HEK293 (cell line): ENCODE measurements around the gene UBE3B.

Source experiments
- CTCF ChIA-PET: fragments of 350-600 bp; formaldehyde crosslinking; extraction: SDS; loops from one replicate; lab custom pipeline; 2021; ENCODE audit warnings: antibody characterized with exemption; lab: Yijun Ruan, JAX
- POLR2A ChIA-PET: fragments of 300-600 bp; formaldehyde crosslinking; extraction: SDS; loops from one replicate; lab custom pipeline; 2020; ENCODE audit warnings: antibody characterized with exemption, inconsistent platforms; lab: Yijun Ruan, JAX
- H3K27ac ChIP-seq: fragments of 200-500 bp; sonication (Bioruptor generic); 2 replicates; pipeline ENCODE4 v1.5.1; 2014; ENCODE audit warnings: low read depth, low read length, control low read depth, inconsistent platforms; ENCODE audit errors: extremely low read depth
- H3K36me3 ChIP-seq, 2 experiments: fragments of 200-500 bp in 1 of 2; sonication (Bioruptor generic) in 1 of 2; 1 replicate in 1 of 2; 2 replicates in 1 of 2; pipeline ENCODE4 v1.5.1; 2014 to 2017; ENCODE audit warnings: inconsistent platforms in 2 of 2, low read length in 2 of 2; ENCODE audit not compliant: control insufficient read depth in 2 of 2, insufficient read depth in 1 of 2
- H3K4me1 ChIP-seq: fragments of 200-500 bp; sonication (Bioruptor generic); 2 replicates; pipeline ENCODE4 v1.5.1; 2014; ENCODE audit warnings: mild to moderate bottlenecking, low read length, inconsistent platforms; ENCODE audit not compliant: control insufficient read depth, insufficient read depth
- H3K4me3 ChIP-seq: 2 replicates; pipeline ENCODE4 v1.5.1; 2011; ENCODE audit warnings: low read depth, mild to moderate bottlenecking, control low read depth, low read length, moderate library complexity
- H3K9me3 ChIP-seq: fragments of 200-500 bp; sonication (Bioruptor generic); 2 replicates; pipeline ENCODE4 v1.5.1; 2014; ENCODE audit warnings: low read depth, low read length, inconsistent platforms; ENCODE audit not compliant: control insufficient read depth, insufficient read depth
- MZF1 ChIP-seq: fragments of 450-650 bp; formaldehyde crosslinking; IDR thresholded peaks from 2 replicates; pipeline ENCODE4 v1.5.1; 2017; ENCODE audit warnings: missing biosample characterization, missing genetic modification characterization, borderline replicate concordance
- SP3 ChIP-seq: fragments of 450-650 bp; formaldehyde crosslinking; IDR thresholded peaks from 2 replicates; pipeline ENCODE4 v1.5.1; 2016; ENCODE audit warnings: missing biosample characterization, missing genetic modification characterization
- YY1 ChIP-seq: fragments of 450-650 bp; formaldehyde crosslinking; IDR thresholded peaks from 2 replicates; pipeline ENCODE4 v1.5.1; 2018; ENCODE audit warnings: missing biosample characterization, missing genetic modification characterization
- ZBTB17 ChIP-seq: fragments of 450-650 bp; formaldehyde crosslinking; IDR thresholded peaks from 2 replicates; pipeline ENCODE4 v1.5.1; 2016; ENCODE audit warnings: missing biosample characterization, missing genetic modification characterization
- ZBTB21 ChIP-seq: fragments of 450-650 bp; formaldehyde crosslinking; IDR thresholded peaks from 2 replicates; pipeline ENCODE4 v1.5.1; 2017; ENCODE audit warnings: missing biosample characterization, missing genetic modification characterization
- ZNF121 ChIP-seq: fragments of 450-650 bp; formaldehyde crosslinking; IDR thresholded peaks from 2 replicates; pipeline ENCODE4 v1.5.1; 2016; ENCODE audit warnings: missing biosample characterization, missing genetic modification characterization
- ZNF175 ChIP-seq: fragments of 450-650 bp; formaldehyde crosslinking; IDR thresholded peaks from 2 replicates; pipeline ENCODE4 v1.5.1; 2016; ENCODE audit warnings: missing biosample characterization, missing genetic modification characterization
- ZNF2 ChIP-seq: fragments of 450-650 bp; formaldehyde crosslinking; IDR thresholded peaks from 2 replicates; pipeline ENCODE4 v1.5.1; 2016; ENCODE audit warnings: missing biosample characterization, missing genetic modification characterization
- ZNF221 ChIP-seq: fragments of 450-650 bp; formaldehyde crosslinking; IDR thresholded peaks from 2 replicates; pipeline ENCODE4 v1.5.1; 2017; ENCODE audit warnings: missing biosample characterization, missing genetic modification characterization, borderline replicate concordance
- ZNF23 ChIP-seq: fragments of 450-650 bp; formaldehyde crosslinking; IDR thresholded peaks from 2 replicates; pipeline ENCODE4 v1.5.1; 2016; ENCODE audit warnings: missing biosample characterization, missing genetic modification characterization, borderline replicate concordance
- ZNF366 ChIP-seq: fragments of 450-650 bp; formaldehyde crosslinking; conservative IDR thresholded peaks from 2 replicates; pipeline ENCODE4 v1.5.1; 2016; ENCODE audit warnings: missing biosample characterization, missing genetic modification characterization
- ZNF510 ChIP-seq: fragments of 450-650 bp; formaldehyde crosslinking; IDR thresholded peaks from 2 replicates; pipeline ENCODE4 v1.5.1; 2018; ENCODE audit warnings: mild to moderate bottlenecking, missing genetic modification characterization, missing biosample characterization; ENCODE audit not compliant: insufficient replicate concordance
- ZNF571 ChIP-seq: fragments of 450-650 bp; formaldehyde crosslinking; IDR thresholded peaks from 2 replicates; pipeline ENCODE4 v1.5.0; 2017; ENCODE audit warnings: missing biosample characterization, missing genetic modification characterization
- ZNF600 ChIP-seq: fragments of 450-650 bp; formaldehyde crosslinking; IDR thresholded peaks from 2 replicates; pipeline ENCODE4 v1.5.1; 2016; ENCODE audit warnings: missing biosample characterization, missing genetic modification characterization
- ZNF624 ChIP-seq: fragments of 450-650 bp; formaldehyde crosslinking; IDR thresholded peaks from 2 replicates; pipeline ENCODE4 v1.5.1; 2017; ENCODE audit warnings: missing biosample characterization, missing genetic modification characterization
- ZNF791 ChIP-seq: fragments of 450-650 bp; formaldehyde crosslinking; IDR thresholded peaks from 2 replicates; pipeline ENCODE4 v1.5.1; 2016; ENCODE audit warnings: missing biosample characterization, missing genetic modification characterization
- ZSCAN16 ChIP-seq: fragments of 450-650 bp; formaldehyde crosslinking; IDR thresholded peaks from 2 replicates; pipeline ENCODE4 v1.5.1; 2016; ENCODE audit warnings: missing biosample characterization, missing genetic modification characterization
- ZSCAN30 ChIP-seq: fragments of 450-650 bp; IDR thresholded peaks from 2 replicates; pipeline ENCODE4 v1.5.1; 2018; ENCODE audit warnings: missing biosample characterization, mild to moderate bottlenecking, missing genetic modification characterization, moderate library complexity
- TF ChIP-seq, protein P1 (sequence below): fragments of 450-650 bp; formaldehyde crosslinking; IDR thresholded peaks from 2 replicates; pipeline ENCODE4 v1.5.1; 2016; ENCODE audit warnings: missing biosample characterization, missing genetic modification characterization
- TF ChIP-seq, protein P2 (sequence below): fragments of 450-650 bp; formaldehyde crosslinking; conservative IDR thresholded peaks from 2 replicates; pipeline ENCODE4 v1.5.1; 2016; ENCODE audit warnings: low read depth, missing biosample characterization, missing genetic modification characterization
- TF ChIP-seq, protein P3 (sequence below): fragments of 450-650 bp; formaldehyde crosslinking; IDR thresholded peaks from 2 replicates; pipeline ENCODE4 v1.5.1; 2016; ENCODE audit warnings: missing biosample characterization, missing genetic modification characterization
- TF ChIP-seq, protein P4 (sequence below): fragments of 450-650 bp; formaldehyde crosslinking; IDR thresholded peaks from 2 replicates; pipeline ENCODE4 v1.5.1; 2017; ENCODE audit warnings: missing biosample characterization, missing genetic modification characterization

UBE3B gene, protein sequence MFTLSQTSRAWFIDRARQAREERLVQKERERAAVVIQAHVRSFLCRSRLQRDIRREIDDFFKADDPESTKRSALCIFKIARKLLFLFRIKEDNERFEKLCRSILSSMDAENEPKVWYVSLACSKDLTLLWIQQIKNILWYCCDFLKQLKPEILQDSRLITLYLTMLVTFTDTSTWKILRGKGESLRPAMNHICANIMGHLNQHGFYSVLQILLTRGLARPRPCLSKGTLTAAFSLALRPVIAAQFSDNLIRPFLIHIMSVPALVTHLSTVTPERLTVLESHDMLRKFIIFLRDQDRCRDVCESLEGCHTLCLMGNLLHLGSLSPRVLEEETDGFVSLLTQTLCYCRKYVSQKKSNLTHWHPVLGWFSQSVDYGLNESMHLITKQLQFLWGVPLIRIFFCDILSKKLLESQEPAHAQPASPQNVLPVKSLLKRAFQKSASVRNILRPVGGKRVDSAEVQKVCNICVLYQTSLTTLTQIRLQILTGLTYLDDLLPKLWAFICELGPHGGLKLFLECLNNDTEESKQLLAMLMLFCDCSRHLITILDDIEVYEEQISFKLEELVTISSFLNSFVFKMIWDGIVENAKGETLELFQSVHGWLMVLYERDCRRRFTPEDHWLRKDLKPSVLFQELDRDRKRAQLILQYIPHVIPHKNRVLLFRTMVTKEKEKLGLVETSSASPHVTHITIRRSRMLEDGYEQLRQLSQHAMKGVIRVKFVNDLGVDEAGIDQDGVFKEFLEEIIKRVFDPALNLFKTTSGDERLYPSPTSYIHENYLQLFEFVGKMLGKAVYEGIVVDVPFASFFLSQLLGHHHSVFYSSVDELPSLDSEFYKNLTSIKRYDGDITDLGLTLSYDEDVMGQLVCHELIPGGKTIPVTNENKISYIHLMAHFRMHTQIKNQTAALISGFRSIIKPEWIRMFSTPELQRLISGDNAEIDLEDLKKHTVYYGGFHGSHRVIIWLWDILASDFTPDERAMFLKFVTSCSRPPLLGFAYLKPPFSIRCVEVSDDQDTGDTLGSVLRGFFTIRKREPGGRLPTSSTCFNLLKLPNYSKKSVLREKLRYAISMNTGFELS

DNA sequence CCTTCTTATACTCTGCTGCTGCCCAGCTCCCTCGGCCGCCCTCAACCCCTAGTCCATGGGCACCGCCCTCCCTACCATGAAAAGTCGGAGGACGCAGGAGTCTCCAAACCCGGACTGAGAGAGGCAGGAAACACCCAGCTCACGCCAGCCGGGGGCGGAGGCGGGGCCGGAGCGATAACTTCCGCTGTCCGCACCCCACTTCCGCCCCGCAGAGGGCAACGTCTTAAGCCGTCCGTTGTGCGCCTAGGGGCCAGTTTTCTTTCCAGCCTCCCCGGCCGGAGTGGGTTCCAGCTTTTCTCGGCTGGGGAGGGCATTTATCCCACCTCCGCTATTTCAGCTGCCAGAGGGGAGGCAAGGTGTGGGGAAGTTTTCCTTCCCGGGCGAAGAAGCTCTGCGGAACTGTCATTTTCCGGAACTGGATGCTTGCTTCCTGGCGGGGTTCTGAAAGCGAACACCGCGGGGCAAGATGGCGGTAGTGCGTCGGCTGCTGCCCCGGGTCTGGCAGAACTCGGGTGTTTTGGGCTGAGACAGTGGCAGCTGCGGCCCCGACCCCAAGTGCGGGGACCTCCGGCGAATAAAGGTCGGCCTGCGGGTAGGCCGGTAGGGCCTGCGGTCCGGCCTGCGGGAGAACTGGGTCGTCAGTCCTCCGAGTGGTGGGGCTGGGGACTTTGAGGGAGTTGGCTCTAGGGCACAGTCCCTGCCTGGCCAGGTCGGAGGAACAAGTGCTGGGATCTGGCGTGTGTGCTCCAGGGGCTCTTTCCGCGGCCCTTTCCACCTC is at the start of gene UBE3B, which contains the start of gene KCTD10:
Gene UBE3B (plus strand): TSS at position 450 of the 778 bp plus-strand sequence. CDS start 5,918 bp downstream, outside the sequence.
Gene KCTD10 (minus strand): TSS at position 116 of the 778 bp plus-strand sequence. CDS start 38 bp downstream, at position 78.
- ChIA-PET POLR2A (interaction anchor here (0.6 to 2.0 kb wide), 11 partner anchors 8 to 316 kb away, joined by 3 to 17 read pairs (median 4); partner anchors contain the start of genes FOXN4, MMAB and MVK), CTCF (interaction anchor here (0.5 to 6.5 kb wide), 4 partner anchors 20 to 983 kb away, joined by 3 to 38 read pairs (median 4); no protein-coding TSS in a partner anchor)
- peak within 1 kb of the TSS; percentile 90 for H3K27ac ChIP-seq
- peak within 1 kb of the TSS; percentile 87 for H3K4me3 ChIP-seq
- no peaks in the 10 kb centered on the region for H3K9me3 ChIP-seq
- peaks cover 5% of the 10 kb centered on the region; the same call in 1 of the 2 replicates for H3K4me1 ChIP-seq
- peaks cover 0 to 4% of the 10 kb centered on the region in 2 experiments; a peak in 1 of 3 replicates for H3K36me3 ChIP-seq
- TF ChIP-seq ZSCAN30 (tag by site-specific recombination) (peak; percentile 85), YY1 (tag by site-specific recombination) (peak; percentile 100), ZNF175 (tag by site-specific recombination) (no peak), ZNF23 (tag by site-specific recombination) (peak; percentile 72; the same call in 1 of the 2 replicates), ZNF791 (tag by site-specific recombination) (no peak), SP3 (tag by site-specific recombination) (peak; percentile 94), ZNF2 (peak; percentile 97), ZBTB17 (tag by site-specific recombination) (peak; percentile 96), ZNF366 (tag by site-specific recombination) (no peak), ZNF221 (tag by site-specific recombination) (no peak), MZF1 (tag by site-specific recombination) (no peak), ZNF624 (tag by site-specific recombination) (no peak), ZNF121 (tag by site-specific recombination) (0 out of 2 replicates have a peak, but pooled peaks have one; percentile 44), ZBTB21 (peak; percentile 84), ZSCAN16 (tag by site-specific recombination) (0 out of 2 replicates have a peak, but pooled peaks have one; percentile 72), ZNF600 (peak; percentile 47), ZNF510 (tag by site-specific recombination) (no peak), ZNF571 (no peak)
- TF ChIP-seq, protein P1, sequence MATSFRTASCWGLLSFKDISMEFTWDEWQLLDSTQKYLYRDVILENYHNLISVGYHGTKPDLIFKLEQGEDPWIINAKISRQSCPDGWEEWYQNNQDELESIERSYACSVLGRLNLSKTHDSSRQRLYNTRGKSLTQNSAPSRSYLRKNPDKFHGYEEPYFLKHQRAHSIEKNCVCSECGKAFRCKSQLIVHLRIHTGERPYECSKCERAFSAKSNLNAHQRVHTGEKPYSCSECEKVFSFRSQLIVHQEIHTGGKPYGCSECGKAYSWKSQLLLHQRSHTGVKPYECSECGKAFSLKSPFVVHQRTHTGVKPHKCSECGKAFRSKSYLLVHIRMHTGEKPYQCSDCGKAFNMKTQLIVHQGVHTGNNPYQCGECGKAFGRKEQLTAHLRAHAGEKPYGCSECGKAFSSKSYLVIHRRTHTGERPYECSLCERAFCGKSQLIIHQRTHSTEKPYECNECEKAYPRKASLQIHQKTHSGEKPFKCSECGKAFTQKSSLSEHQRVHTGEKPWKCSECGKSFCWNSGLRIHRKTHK (tag by site-specific recombination) = no peak
- TF ChIP-seq, protein P2, sequence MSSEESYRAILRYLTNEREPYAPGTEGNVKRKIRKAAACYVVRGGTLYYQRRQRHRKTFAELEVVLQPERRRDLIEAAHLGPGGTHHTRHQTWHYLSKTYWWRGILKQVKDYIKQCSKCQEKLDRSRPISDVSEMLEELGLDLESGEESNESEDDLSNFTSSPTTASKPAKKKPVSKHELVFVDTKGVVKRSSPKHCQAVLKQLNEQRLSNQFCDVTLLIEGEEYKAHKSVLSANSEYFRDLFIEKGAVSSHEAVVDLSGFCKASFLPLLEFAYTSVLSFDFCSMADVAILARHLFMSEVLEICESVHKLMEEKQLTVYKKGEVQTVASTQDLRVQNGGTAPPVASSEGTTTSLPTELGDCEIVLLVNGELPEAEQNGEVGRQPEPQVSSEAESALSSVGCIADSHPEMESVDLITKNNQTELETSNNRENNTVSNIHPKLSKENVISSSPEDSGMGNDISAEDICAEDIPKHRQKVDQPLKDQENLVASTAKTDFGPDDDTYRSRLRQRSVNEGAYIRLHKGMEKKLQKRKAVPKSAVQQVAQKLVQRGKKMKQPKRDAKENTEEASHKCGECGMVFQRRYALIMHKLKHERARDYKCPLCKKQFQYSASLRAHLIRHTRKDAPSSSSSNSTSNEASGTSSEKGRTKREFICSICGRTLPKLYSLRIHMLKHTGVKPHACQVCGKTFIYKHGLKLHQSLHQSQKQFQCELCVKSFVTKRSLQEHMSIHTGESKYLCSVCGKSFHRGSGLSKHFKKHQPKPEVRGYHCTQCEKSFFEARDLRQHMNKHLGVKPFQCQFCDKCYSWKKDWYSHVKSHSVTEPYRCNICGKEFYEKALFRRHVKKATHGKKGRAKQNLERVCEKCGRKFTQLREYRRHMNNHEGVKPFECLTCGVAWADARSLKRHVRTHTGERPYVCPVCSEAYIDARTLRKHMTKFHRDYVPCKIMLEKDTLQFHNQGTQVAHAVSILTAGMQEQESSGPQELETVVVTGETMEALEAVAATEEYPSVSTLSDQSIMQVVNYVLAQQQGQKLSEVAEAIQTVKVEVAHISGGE = peak; percentile 100
- TF ChIP-seq, protein P3, sequence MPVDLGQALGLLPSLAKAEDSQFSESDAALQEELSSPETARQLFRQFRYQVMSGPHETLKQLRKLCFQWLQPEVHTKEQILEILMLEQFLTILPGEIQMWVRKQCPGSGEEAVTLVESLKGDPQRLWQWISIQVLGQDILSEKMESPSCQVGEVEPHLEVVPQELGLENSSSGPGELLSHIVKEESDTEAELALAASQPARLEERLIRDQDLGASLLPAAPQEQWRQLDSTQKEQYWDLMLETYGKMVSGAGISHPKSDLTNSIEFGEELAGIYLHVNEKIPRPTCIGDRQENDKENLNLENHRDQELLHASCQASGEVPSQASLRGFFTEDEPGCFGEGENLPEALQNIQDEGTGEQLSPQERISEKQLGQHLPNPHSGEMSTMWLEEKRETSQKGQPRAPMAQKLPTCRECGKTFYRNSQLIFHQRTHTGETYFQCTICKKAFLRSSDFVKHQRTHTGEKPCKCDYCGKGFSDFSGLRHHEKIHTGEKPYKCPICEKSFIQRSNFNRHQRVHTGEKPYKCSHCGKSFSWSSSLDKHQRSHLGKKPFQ (tag by site-specific recombination) = peak; percentile 39; the same call in 1 of the 2 replicates
- TF ChIP-seq, protein P4, sequence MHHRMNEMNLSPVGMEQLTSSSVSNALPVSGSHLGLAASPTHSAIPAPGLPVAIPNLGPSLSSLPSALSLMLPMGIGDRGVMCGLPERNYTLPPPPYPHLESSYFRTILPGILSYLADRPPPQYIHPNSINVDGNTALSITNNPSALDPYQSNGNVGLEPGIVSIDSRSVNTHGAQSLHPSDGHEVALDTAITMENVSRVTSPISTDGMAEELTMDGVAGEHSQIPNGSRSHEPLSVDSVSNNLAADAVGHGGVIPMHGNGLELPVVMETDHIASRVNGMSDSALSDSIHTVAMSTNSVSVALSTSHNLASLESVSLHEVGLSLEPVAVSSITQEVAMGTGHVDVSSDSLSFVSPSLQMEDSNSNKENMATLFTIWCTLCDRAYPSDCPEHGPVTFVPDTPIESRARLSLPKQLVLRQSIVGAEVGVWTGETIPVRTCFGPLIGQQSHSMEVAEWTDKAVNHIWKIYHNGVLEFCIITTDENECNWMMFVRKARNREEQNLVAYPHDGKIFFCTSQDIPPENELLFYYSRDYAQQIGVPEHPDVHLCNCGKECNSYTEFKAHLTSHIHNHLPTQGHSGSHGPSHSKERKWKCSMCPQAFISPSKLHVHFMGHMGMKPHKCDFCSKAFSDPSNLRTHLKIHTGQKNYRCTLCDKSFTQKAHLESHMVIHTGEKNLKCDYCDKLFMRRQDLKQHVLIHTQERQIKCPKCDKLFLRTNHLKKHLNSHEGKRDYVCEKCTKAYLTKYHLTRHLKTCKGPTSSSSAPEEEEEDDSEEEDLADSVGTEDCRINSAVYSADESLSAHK (tag by site-specific recombination) = peak; percentile 66; the same call in 1 of the 2 replicates
